Smooth muscle cell (in vitro differentiated cells): ENCODE results near the gene IQSEC1. TPM values are rescaled to one million over a fixed set of nuclear protein-coding genes. Genes with fewer than 3 reads are reported as not detected.

Experiments
- DNase-seq: peaks from one replicate; lab custom pipeline; 2025; ENCODE audit not compliant: unreplicated experiment; lab: John Stamatoyannopoulos, UW
- H2AFZ ChIP-seq: fragments of 200-600 bp; sonication (generic); 2 replicates; pipeline ENCODE4 v1.6.0; 2016; ENCODE audit warnings: antibody characterized with exemption, low read depth, mild to moderate bottlenecking
- H3F3A ChIP-seq: fragments of 200-600 bp; sonication (generic); 2 replicates; pipeline ENCODE4 v1.6.0; 2017; ENCODE audit warnings: antibody characterized with exemption, low read depth
- H3K27ac ChIP-seq: fragments of 200-600 bp; sonication (generic); 2 replicates; pipeline ENCODE4 v1.5.1; 2016; ENCODE audit warnings: low read depth, mild to moderate bottlenecking
- H3K27me3 ChIP-seq: fragments of 200-600 bp; sonication (generic); 2 replicates; pipeline ENCODE4 v1.6.1; 2016; ENCODE audit warnings: low read depth, mild to moderate bottlenecking
- H3K36me3 ChIP-seq: fragments of 200-600 bp; sonication (generic); 2 replicates; pipeline ENCODE4 v1.5.1; 2016; ENCODE audit warnings: low read depth
- H3K4me1 ChIP-seq: fragments of 200-600 bp; sonication (generic); 2 replicates; pipeline ENCODE4 v1.5.1; 2016; ENCODE audit warnings: low read depth
- H3K4me2 ChIP-seq: fragments of 200-600 bp; sonication (generic); 2 replicates; pipeline ENCODE4 v1.6.0; 2016; ENCODE audit warnings: mild to moderate bottlenecking
- H3K4me3 ChIP-seq: fragments of 200-600 bp; sonication (generic); 2 replicates; pipeline ENCODE4 v1.5.1; 2016; ENCODE audit warnings: mild to moderate bottlenecking
- H3K79me2 ChIP-seq: fragments of 200-600 bp; sonication (generic); 2 replicates; pipeline ENCODE4 v1.6.0; 2016; ENCODE audit warnings: low read depth, mild to moderate bottlenecking
- H3K9ac ChIP-seq: fragments of 200-600 bp; sonication (generic); 2 replicates; pipeline ENCODE4 v1.6.0; 2016; ENCODE audit warnings: low read depth
- H3K9me3 ChIP-seq: fragments of 200-600 bp; sonication (generic); replicated peaks from 2 replicates; pipeline ENCODE4 v1.5.1; 2016; ENCODE audit warnings: low read depth
- H4K20me1 ChIP-seq: fragments of 200-600 bp; sonication (generic); 2 replicates; pipeline ENCODE4 v1.6.0; 2016; ENCODE audit warnings: low read depth
- CTCF ChIP-seq: fragments of 200-600 bp; sonication (generic); IDR thresholded peaks from 2 replicates; pipeline ENCODE4 v1.5.1; 2017; ENCODE audit warnings: borderline replicate concordance, mild to moderate bottlenecking, antibody characterized with exemption; ENCODE audit not compliant: insufficient read depth, poor library complexity, severe bottlenecking
- WGBS: methylation state at CpG from one replicate; pipeline ENCODE4 v1.1.7; 2016; ENCODE audit warnings: low lambda C conversion rate; 5-methylcytosine and 5-hydroxymethylcytosine counted together
- polyA plus RNA-seq: library from polyadenylated mRNA; unstranded; fragments of >200 nt; fragmentation: Nextera tagmentation; extraction: Ambion mirVana; gene quantifications from 2 replicates; pipeline ENCODE4 v1.2.1, GENCODE V29; 2016
- total RNA-seq: library from RNA; depleted of rRNA; stranded (reverse); fragments of >200 nt; gene quantifications from 2 replicates; pipeline ENCODE4 v1.2.3, GENCODE V29; 2014

Gene IQSEC1
- total and polyA plus RNA-seq, 2 experiments from 2014 or later = 18.9 to 19.8 TPM

GRCh38 chr3:12964711-12965612 lies 108.3 kb downstream of the IQSEC1 start:
- peaks cover 26% of the 10 kb centered on the region for H3K4me1 ChIP-seq
- H4K20me1 ChIP-seq = peaks cover 94% of the 10 kb centered on the region
- no peak for TF ChIP-seq CTCF
- H3K27ac ChIP-seq = no peak overlapping the region
- H3K4me3 ChIP-seq = no peak overlapping the region
- no peaks in the 10 kb centered on the region for H3K27me3 ChIP-seq
- peaks cover 46% of the 10 kb centered on the region for H3K79me2 ChIP-seq
- H3F3A ChIP-seq = peaks cover 4% of the 10 kb centered on the region
- no peak overlapping the region for H3K9ac ChIP-seq
- H2AFZ ChIP-seq = no peak overlapping the region
- H3K4me2 ChIP-seq = peak overlapping the region; percentile 38
- H3K36me3 ChIP-seq = no peaks in the 10 kb centered on the region
- no peaks in the 10 kb centered on the region for H3K9me3 ChIP-seq
- 85% methylated on average over 11 of the region's 11 CpGs for WGBS
- DNase-seq = no peak

GRCh38 chr3:12963922-12964701 lies 109.1 kb downstream of the IQSEC1 start:
- Histone ChIP-seq H4K20me1 (peaks cover 94% of the 10 kb centered on the region), H2AFZ (no peak overlapping the region), H3K27ac (no peak overlapping the region), H3K36me3 (no peaks in the 10 kb centered on the region), H3K4me2 (no peak overlapping the region), H3K79me2 (peaks cover 52% of the 10 kb centered on the region), H3K4me3 (no peak overlapping the region), H3K9me3 (no peaks in the 10 kb centered on the region), H3K27me3 (no peaks in the 10 kb centered on the region), H3K9ac (no peak overlapping the region), H3F3A (peaks cover 4% of the 10 kb centered on the region), H3K4me1 (peaks cover 19% of the 10 kb centered on the region)
- 67% methylated on average over 8 of the region's 8 CpGs for WGBS
- no peak for TF ChIP-seq CTCF
- DNase-seq = no peak

- peaks cover 4% of the 10 kb centered on the region for H3F3A ChIP-seq
- H3K27ac ChIP-seq = no peak overlapping the region
- DNase-seq = no peak
- TF ChIP-seq CTCF = no peak
- H3K4me1 ChIP-seq = peaks cover 19% of the 10 kb centered on the region
- no peaks in the 10 kb centered on the region for H3K9me3 ChIP-seq
- H3K36me3 ChIP-seq = no peaks in the 10 kb centered on the region
- no peak overlapping the region for H2AFZ ChIP-seq
- H3K4me3 ChIP-seq = no peak overlapping the region
- H4K20me1 ChIP-seq = peaks cover 94% of the 10 kb centered on the region
- H3K27me3 ChIP-seq = no peaks in the 10 kb centered on the region
- H3K9ac ChIP-seq = no peak overlapping the region
- no peak overlapping the region for H3K4me2 ChIP-seq
- H3K79me2 ChIP-seq = peaks cover 58% of the 10 kb centered on the region
- 95% methylated on average over 7 of the region's 7 CpGs for WGBS
Observed at GRCh38 chr3:12963231-12963896, 109.9 kb downstream of the IQSEC1 start.
